Kasumi-1 (cell line): Measurements from ENCODE around the gene YDJC.
A peak's percentile ranks its signal among the peaks of the same experiment; 100 is the strongest.
"Not testable (repeated sequence)": the region's sequence is repeated elsewhere in the genome, so short reads cannot be mapped to it uniquely, and the experiment has no call there.

Experiments used
- DNase-seq, 2 experiments: peaks; one replicate each; lab custom pipeline; 2025; lab: John Stamatoyannopoulos, UW

YDJC gene

DNA sequence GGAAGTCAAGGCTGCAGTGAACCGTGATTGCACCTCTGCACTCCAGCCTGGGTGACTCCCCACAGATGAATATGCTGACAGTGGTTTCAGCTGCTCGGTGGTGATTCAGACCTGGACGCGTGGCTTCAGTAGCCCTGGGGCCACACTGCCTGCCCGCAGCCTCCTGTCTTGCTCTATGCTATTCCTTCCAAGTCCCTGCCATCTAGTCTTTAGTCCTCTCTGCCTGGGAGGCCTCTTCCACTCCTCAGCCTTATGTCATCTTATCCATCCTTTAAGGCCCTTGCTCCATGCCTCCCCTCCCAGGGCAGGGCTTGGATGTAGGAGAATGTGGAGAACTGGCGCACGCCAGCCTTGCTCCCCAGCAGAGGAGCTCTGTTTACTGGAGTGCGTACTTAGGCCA lies 23.0 kb downstream of the YDJC start:
- no peak for DNase-seq

GRCh38 chr22:21605887-21606564 lies 23.8 kb downstream of the YDJC start:
- no peak for DNase-seq

DNA sequence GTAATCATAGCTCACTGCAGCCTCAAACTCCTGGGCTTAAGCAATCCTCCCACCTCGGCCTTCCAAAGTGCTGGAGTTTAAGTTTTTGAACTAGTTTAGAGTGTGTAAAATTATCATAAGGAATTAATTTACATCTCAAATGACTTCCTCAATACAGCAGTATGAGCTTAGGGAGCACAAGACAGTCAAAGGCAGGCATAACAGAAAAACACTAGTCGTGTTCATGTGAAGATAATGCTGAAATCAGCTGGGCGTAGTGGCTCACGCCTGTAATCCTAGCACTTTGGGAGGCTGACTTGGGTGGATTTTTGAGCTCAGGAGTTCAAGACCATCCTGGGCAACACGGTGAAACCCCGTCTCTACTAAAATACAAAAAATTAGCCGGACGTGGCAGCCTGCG lies 25.8 kb downstream of the YDJC start:
- DNase-seq = peak in 1 of 2 experiments; percentile 11

DNA sequence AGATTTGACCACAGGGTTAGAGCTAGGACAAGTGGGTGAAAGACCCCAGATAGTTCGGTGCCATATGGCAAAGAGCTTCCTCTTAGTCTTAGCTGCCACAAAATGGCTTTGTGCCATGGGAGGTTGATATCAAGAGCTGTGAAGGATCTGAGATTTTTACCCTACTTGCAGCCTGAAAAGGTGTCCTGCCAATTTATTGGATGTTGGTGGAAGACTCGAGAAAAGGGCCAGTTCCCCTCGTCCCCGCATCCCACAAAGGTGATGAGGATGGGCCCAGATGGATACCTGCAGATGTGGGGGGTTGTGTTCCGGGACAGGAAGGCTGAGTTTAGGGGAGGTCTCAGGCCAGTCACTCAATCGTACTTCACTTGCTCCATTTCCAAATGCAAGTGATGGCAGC lies 27.2 kb downstream of the YDJC start:
- no peak for DNase-seq

GRCh38 chr22:21599053-21599893 lies 30.5 kb downstream of the YDJC start:
- DNase-seq = no peak

- no peak for DNase-seq
Observed at GRCh38 chr22:21598302-21598701, 31.5 kb downstream of the YDJC start.

DNA sequence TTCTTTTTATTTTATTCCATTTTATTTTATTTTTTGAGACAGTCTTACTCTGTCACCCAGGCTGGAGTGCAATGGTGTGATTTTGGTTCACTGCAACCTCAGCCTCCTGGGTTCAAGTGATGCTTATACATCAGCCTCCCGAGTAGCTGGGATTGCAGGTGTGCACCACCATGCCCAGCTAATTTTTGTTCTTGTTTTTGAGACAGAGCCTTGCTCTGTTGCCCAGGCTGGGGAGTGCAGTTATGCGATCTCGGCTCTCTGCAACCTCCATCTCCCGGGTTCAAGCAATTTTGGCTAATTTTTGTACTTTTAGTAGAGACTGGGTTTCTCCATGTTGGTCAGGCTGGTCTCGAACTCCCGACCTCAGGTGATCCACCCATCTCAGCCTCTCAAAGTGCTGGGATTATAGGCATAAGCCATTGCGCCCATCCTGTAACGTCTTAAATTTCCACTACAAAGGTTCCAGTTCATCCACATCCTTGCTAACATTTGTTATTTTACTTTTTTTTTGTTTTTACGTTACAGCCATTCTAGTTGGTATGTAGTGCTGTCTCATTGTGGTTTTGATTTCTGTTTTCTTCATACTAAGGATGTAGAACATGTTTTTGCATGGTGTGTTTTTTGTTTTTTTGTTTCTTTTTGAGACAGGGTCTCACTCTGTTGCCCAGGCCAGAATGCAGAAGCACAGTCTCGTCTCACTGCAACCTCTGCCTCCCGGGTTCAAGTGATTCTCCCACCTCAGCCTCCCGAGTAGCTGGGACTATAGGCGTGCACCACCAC lies 33.3 kb downstream of the YDJC start:
- not testable (repeated sequence) for DNase-seq

DNA sequence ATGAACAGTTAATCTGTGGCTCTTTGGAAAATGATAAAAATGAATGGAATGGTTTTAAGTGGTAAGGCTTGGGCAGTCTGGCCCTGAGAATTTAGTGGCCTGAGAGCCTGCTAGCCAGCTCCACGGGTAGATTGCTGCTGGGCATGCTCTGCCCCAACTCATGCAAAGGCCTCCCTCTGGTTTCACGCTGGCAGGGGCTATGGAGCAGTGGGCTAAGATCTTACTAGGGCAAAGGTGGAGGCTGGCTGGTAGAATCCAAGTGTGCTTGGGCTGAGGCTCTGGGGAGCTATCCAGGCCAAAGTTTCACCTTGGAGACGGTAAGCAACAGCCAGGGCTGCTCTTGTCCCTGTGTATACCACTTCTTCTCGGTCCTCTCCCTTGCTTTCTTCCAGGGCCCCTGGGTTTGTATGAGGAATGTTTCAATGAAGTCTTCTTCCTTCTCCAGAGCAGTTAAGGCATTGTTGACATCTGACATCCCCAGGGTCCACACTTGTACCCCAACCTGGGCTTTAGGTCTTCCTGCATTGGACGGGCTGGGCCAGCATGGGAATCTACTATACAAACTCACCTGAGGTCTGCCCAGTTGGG lies 34.9 kb downstream of the YDJC start:
- no peak for DNase-seq

GRCh38 chr22:21593406-21594232 lies 36.2 kb downstream of the YDJC start:
- DNase-seq = no peak

DNA sequence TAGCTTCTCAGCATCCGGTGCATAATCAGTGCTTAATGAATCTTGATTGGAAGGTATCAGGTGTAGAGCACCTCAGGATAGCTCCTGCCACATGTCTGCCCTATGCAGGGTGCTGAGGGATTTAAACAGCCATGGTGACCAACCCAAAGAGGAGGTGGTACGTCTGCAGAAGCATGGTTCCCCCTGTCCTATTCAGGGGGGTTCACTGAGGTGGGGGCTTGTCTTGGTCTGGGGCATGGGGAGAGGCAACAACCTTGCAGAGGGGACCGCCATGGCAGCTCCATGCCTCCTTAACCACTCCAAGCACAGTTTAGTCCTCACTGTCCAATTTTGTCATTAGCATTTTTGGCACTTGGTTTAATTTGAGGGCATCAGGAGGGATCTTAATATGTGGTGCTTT lies 37.4 kb downstream of the YDJC start:
- no peak for DNase-seq

GRCh38 chr22:21591695-21592094 lies 38.1 kb downstream of the YDJC start:
- DNase-seq = no peak

- DNase-seq = peak in 1 of 2 experiments; percentile 11
Observed at GRCh38 chr22:21590809-21591641, 38.8 kb downstream of the YDJC start.

- no peak for DNase-seq
Observed at GRCh38 chr22:21589396-21589795, 40.4 kb downstream of the YDJC start.

GRCh38 chr22:21587803-21588611 lies 41.8 kb downstream of the YDJC start:
- no peak for DNase-seq

DNA sequence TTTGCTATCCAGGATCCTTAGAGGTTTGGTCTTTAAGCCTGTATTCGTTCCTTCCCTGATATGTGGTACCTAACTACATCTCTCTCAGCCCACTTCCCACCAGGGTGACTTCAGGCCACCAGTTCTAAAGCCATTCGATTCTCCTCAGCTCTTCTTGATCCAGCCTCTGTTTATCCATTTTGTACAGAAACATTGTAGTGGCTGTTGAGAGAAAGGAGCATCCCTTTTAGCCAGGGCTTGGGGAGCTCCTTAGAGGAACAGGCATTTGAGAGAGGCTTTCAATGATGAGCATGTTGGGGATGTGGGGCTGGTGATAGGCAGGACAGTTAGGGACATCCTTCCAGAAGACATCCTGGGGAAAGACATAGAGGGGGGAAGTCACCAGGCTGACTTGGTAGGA lies 44.4 kb downstream of the YDJC start:
- no peak for DNase-seq

GRCh38 chr22:21582801-21583740 lies 46.8 kb downstream of the YDJC start:
- DNase-seq = no peak

DNA sequence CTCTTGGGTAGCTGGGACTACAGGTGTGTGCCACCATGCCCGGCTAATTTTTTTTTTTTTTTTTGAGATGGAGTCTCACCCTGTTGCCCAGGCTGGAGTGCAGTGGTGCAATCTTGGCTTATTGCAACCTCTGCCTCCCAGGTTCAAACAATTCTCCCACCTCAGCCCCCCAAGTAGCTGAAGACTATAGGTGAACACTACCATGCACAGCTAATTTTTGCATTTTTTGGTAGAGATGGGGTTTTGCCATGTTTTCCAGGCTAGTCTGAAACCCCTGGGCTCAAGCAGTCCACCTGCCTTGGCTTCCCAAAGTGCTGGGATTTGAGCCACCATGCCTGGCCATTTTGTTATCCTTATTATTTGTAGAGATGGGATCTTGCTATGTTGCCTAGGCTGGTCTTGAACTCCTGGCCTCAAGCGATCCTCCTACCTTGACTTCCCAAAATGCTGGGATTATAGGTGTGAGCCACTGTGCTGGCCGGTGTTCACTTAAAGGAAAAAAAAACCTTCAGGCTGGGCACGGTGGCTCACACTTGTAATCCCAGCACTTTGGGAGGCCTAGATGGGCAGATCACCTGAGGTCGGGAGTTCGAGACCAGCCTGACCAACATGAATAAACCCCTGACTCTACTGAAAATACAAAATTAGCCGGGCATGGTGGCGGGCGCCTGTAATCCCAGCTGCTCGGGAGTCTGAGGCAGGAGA lies 48.7 kb downstream of the YDJC start:
- DNase-seq = not testable (repeated sequence)

DNA sequence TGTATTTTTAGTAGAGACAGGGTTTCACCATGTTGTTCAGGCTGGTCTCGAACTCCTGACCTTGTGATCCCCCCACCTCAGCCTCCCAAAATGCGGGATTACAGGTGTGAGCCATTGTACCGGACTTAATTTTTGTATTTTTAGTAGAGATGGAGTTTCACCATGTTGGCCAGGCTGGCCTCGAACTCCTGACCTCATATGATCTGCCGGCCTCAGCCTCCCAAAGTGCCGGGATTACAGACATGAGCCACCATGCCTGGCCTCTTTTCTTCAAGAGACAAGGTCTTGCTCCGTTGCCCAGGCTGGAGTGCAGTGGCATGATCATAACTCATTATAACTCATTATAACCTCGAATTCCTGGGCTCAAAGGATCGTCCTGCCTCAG lies 49.2 kb downstream of the YDJC start:
- DNase-seq = not testable (repeated sequence)
